GM21717 (cell line): ENCODE data around the gene IRX4.
"Not testable (repeated sequence)": the region's sequence is repeated elsewhere in the genome, so short reads cannot be mapped to it uniquely, and the experiment has no call there.

Experiments
- ATAC-seq: cut with Tn5 transposase; IDR thresholded peaks from one replicate; pipeline ENCODE4 v1.9.1; 2021; ENCODE audit warnings: mild to moderate bottlenecking, moderate library complexity; ENCODE audit not compliant: unreplicated experiment

IRX4 gene

GRCh38 chr5:1879292-1880263 lies 3.1 kb downstream of the IRX4 start:
- ATAC-seq, result no peak

- ATAC-seq, result no peak
These were observed 4.5 kb downstream of the IRX4 start for GRCh38 chr5:1878050-1878849.

GRCh38 chr5:1877103-1878049 lies 5.3 kb downstream of the IRX4 start:
- ATAC-seq, result no peak

GRCh38 chr5:1876660-1877064 lies 6.1 kb downstream of the IRX4 start:
- no peak for ATAC-seq

- ATAC-seq, result no peak
These were observed 6.7 kb downstream of the IRX4 start for GRCh38 chr5:1875843-1876659.

GRCh38 chr5:1875281-1875842 lies 7.4 kb downstream of the IRX4 start:
- no peak for ATAC-seq

GRCh38 chr5:1874771-1875220 lies 7.9 kb downstream of the IRX4 start:
- no peak for ATAC-seq

GRCh38 chr5:1874348-1874747 lies 8.4 kb downstream of the IRX4 start:
- ATAC-seq, result no peak

GRCh38 chr5:1873243-1873959 lies 9.3 kb downstream of the IRX4 start:
- no peak for ATAC-seq

- no peak for ATAC-seq
These were observed 11.3 kb downstream of the IRX4 start for GRCh38 chr5:1871441-1871840.

- not testable (repeated sequence) for ATAC-seq
These were observed 12.1 kb downstream of the IRX4 start for GRCh38 chr5:1870435-1871272.

GRCh38 chr5:1868886-1869475 lies 13.7 kb downstream of the IRX4 start:
- ATAC-seq, result no peak

- ATAC-seq, result no peak
These were observed 14.9 kb downstream of the IRX4 start for GRCh38 chr5:1867815-1868143.

- ATAC-seq, result no peak
These were observed 15.5 kb downstream of the IRX4 start for GRCh38 chr5:1867114-1867814.

GRCh38 chr5:1865948-1866347 lies 16.8 kb downstream of the IRX4 start:
- ATAC-seq, result no peak

GRCh38 chr5:1865486-1865885 lies 17.2 kb downstream of the IRX4 start:
- no peak for ATAC-seq

GRCh38 chr5:1864896-1865440 lies 17.8 kb downstream of the IRX4 start:
- no peak for ATAC-seq
